ENCODE data around the gene MFSD12. TPM values are rescaled to one million over a fixed set of nuclear protein-coding genes. Genes with fewer than 3 reads are reported as not detected.
A peak's percentile ranks its signal among the peaks of the same experiment; 100 is the strongest.

The MFSD12 gene
- total RNA-seq, 1 donor from 2014 or later, result 85.5 TPM

GRCh38 chr19:3503036-3503572, 54.3 kb downstream of the MFSD12 start:
- Mint-ChIP-seq H3K36me3 (ENCODE audit: unreplicated experiment) (no peaks in the 10 kb centered on the region), H3K4me1 (ENCODE audit: unreplicated experiment) (peaks cover 31% of the 10 kb centered on the region), H3K4me3 (ENCODE audit: unreplicated experiment) (no peak overlapping the region), H3K27me3 (ENCODE audit: unreplicated experiment) (no peaks in the 10 kb centered on the region), H3K27ac (ENCODE audit: unreplicated experiment) (no peak overlapping the region), H3K9me3 (ENCODE audit: unreplicated experiment) (no peaks in the 10 kb centered on the region)
- DNase-seq (ENCODE audit: extremely low spot score, unreplicated experiment), result no peak
- no peak for TF ChIP-seq CTCF (IDR thresholded peaks at IDR 0.05)

- H3K27ac Mint-ChIP-seq (ENCODE audit: unreplicated experiment), result no peak overlapping the region
- no peaks in the 10 kb centered on the region for H3K27me3 Mint-ChIP-seq (ENCODE audit: unreplicated experiment)
- no peak for DNase-seq (ENCODE audit: extremely low spot score, unreplicated experiment)
- peaks cover 20% of the 10 kb centered on the region for H3K4me1 Mint-ChIP-seq (ENCODE audit: unreplicated experiment)
- peaks cover 5% of the 10 kb centered on the region for H3K36me3 Mint-ChIP-seq (ENCODE audit: unreplicated experiment)
- H3K9me3 Mint-ChIP-seq (ENCODE audit: unreplicated experiment), result no peaks in the 10 kb centered on the region
- no peak overlapping the region for H3K4me3 Mint-ChIP-seq (ENCODE audit: unreplicated experiment)
- TF ChIP-seq CTCF (IDR thresholded peaks at IDR 0.05), result no peak
Observed at GRCh38 chr19:3501780-3502179, 55.6 kb downstream of the MFSD12 start.

- Mint-ChIP-seq H3K27me3 (ENCODE audit: unreplicated experiment) (no peaks in the 10 kb centered on the region), H3K4me1 (ENCODE audit: unreplicated experiment) (peaks cover 17% of the 10 kb centered on the region), H3K36me3 (ENCODE audit: unreplicated experiment) (peaks cover 5% of the 10 kb centered on the region), H3K9me3 (ENCODE audit: unreplicated experiment) (no peaks in the 10 kb centered on the region), H3K4me3 (ENCODE audit: unreplicated experiment) (peak within 1 kb of the TSS; percentile 87), H3K27ac (ENCODE audit: unreplicated experiment) (peak within 1 kb of the TSS; percentile 96)
- DNase-seq (ENCODE audit: extremely low spot score, unreplicated experiment), result peak; percentile 98
- no peak for TF ChIP-seq CTCF (IDR thresholded peaks at IDR 0.05)
Observed at GRCh38 chr19:3500429-3501101, 56.8 kb downstream of the MFSD12 start, which contains the start of gene DOHH. Gene DOHH (minus strand): TSS chr19:3500674. CDS start chr19:3496814, 3,860 bp downstream.

GRCh38 chr19:3499738-3500428, 57.5 kb downstream of the MFSD12 start:
- Mint-ChIP-seq H3K4me3 (ENCODE audit: unreplicated experiment) (peak overlapping the region; percentile 87), H3K9me3 (ENCODE audit: unreplicated experiment) (no peaks in the 10 kb centered on the region), H3K4me1 (ENCODE audit: unreplicated experiment) (peaks cover 15% of the 10 kb centered on the region), H3K36me3 (ENCODE audit: unreplicated experiment) (peaks cover 8% of the 10 kb centered on the region), H3K27ac (ENCODE audit: unreplicated experiment) (peak overlapping the region; percentile 96), H3K27me3 (ENCODE audit: unreplicated experiment) (no peaks in the 10 kb centered on the region)
- no peak for DNase-seq (ENCODE audit: extremely low spot score, unreplicated experiment)
- TF ChIP-seq CTCF (IDR thresholded peaks at IDR 0.05), result no peak
